ENCODE results near the gene POGLUT2. TPM values are rescaled to one million over a fixed set of nuclear protein-coding genes. Genes with fewer than 3 reads are reported as not detected.
"Not testable (repeated sequence)": the region's sequence is repeated elsewhere in the genome, so short reads cannot be mapped to it uniquely, and the experiment has no call there.

The POGLUT2 gene
- total and polyA plus RNA-seq, 4 donors, result 2.0 to 9.2 (median 6.0) TPM

- 13 to 38% methylated on average over 1 of the region's 1 CpG for WGBS, 2 donors
- ATAC-seq (ENCODE audit: low FRiP score) (no peak), DNase-seq (no peak)
- H3K27me3 ChIP-seq (ENCODE audit: control insufficient read depth in 1 of 2, insufficient read depth in 2 of 2, low read length in 1 of 2), result no peaks in the 10 kb centered on the region
- no peak overlapping the region for H3K4me3 ChIP-seq (ENCODE audit: low read length in 2 of 2)
- no peaks in the 10 kb centered on the region for H3K9me3 ChIP-seq (ENCODE audit: control insufficient read depth, low read length)
- intact Hi-C loops (cut with DNase I), result no loop called here
- peaks cover 0 to 2% of the 10 kb centered on the region in 2 donors for H3K36me3 ChIP-seq (ENCODE audit: control insufficient read depth in 1 of 2, insufficient read depth in 2 of 2, low read length in 1 of 2)
- H3K4me1 ChIP-seq (ENCODE audit: control insufficient read depth in 1 of 2, insufficient read depth in 2 of 2, low read length in 2 of 2), result no peaks in the 10 kb centered on the region
- no peak overlapping the region for H3K27ac ChIP-seq (ENCODE audit: low read depth in 1 of 2, low read length in 2 of 2)
Observed at GRCh38 chr13:102792396-102792795, 6.4 kb downstream of the POGLUT2 start.

- intact Hi-C loops (cut with DNase I), result no loop called here
- Histone ChIP-seq H3K4me1 (ENCODE audit: control insufficient read depth in 1 of 2, insufficient read depth in 2 of 2, low read length in 2 of 2) (no peaks in the 10 kb centered on the region), H3K9me3 (ENCODE audit: control insufficient read depth, low read length) (no peaks in the 10 kb centered on the region), H3K4me3 (ENCODE audit: low read length in 2 of 2) (no peak overlapping the region), H3K27me3 (ENCODE audit: control insufficient read depth in 1 of 2, insufficient read depth in 2 of 2, low read length in 1 of 2) (no peaks in the 10 kb centered on the region), H3K27ac (ENCODE audit: low read depth in 1 of 2, low read length in 2 of 2) (no peak overlapping the region), H3K36me3 (ENCODE audit: control insufficient read depth in 1 of 2, insufficient read depth in 2 of 2, low read length in 1 of 2) (peaks cover 0 to 4% of the 10 kb centered on the region in 2 donors)
- 86 to 88% methylated on average over 8 of the region's 8 CpGs for WGBS, 2 donors
- DNase-seq (no peak), ATAC-seq (ENCODE audit: low FRiP score) (no peak)
Observed at GRCh38 chr13:102788683-102789082, 10.1 kb downstream of the POGLUT2 start.

GRCh38 chr13:102784483-102784882 is 14.3 kb downstream of the POGLUT2 start:
- 23 to 28% methylated on average over 3 of the region's 3 CpGs for whole genome bisulfite sequencing, 2 donors
- H3K4me1 ChIP-seq (ENCODE audit: control insufficient read depth in 1 of 2, insufficient read depth in 2 of 2, low read length in 2 of 2), result no peaks in the 10 kb centered on the region
- H3K4me3 ChIP-seq (ENCODE audit: low read length in 2 of 2), result no peak overlapping the region
- H3K27ac ChIP-seq (ENCODE audit: low read depth in 1 of 2, low read length in 2 of 2), result no peak overlapping the region
- peaks cover 0 to 4% of the 10 kb centered on the region in 2 donors for H3K36me3 ChIP-seq (ENCODE audit: control insufficient read depth in 1 of 2, insufficient read depth in 2 of 2, low read length in 1 of 2)
- intact Hi-C loops (cut with DNase I), result no loop called here
- H3K27me3 ChIP-seq (ENCODE audit: control insufficient read depth in 1 of 2, insufficient read depth in 2 of 2, low read length in 1 of 2), result no peaks in the 10 kb centered on the region
- no peaks in the 10 kb centered on the region for H3K9me3 ChIP-seq (ENCODE audit: control insufficient read depth, low read length)
- ATAC-seq (ENCODE audit: low FRiP score) (no peak), DNase-seq (no peak)

GRCh38 chr13:102781591-102781990 is 17.2 kb downstream of the POGLUT2 start:
- H3K4me1 ChIP-seq (ENCODE audit: control insufficient read depth in 1 of 2, insufficient read depth in 2 of 2, low read length in 2 of 2), result no peaks in the 10 kb centered on the region
- no peaks in the 10 kb centered on the region for H3K9me3 ChIP-seq (ENCODE audit: control insufficient read depth, low read length)
- DNase-seq (no peak), ATAC-seq (ENCODE audit: low FRiP score) (no peak)
- no peak overlapping the region for H3K27ac ChIP-seq (ENCODE audit: low read depth in 1 of 2, low read length in 2 of 2)
- intact Hi-C loops (cut with DNase I), result no loop called here
- peaks cover 0 to 2% of the 10 kb centered on the region in 2 donors for H3K36me3 ChIP-seq (ENCODE audit: control insufficient read depth in 1 of 2, insufficient read depth in 2 of 2, low read length in 1 of 2)
- WGBS, 2 donors, result 92 to 99% methylated on average over 1 of the region's 1 CpG
- no peak overlapping the region for H3K4me3 ChIP-seq (ENCODE audit: low read length in 2 of 2)
- no peaks in the 10 kb centered on the region for H3K27me3 ChIP-seq (ENCODE audit: control insufficient read depth in 1 of 2, insufficient read depth in 2 of 2, low read length in 1 of 2)

GRCh38 chr13:102780656-102781055 is 18.1 kb downstream of the POGLUT2 start:
- ATAC-seq (ENCODE audit: low FRiP score); H3K9me3 ChIP-seq (ENCODE audit: control insufficient read depth, low read length); intact Hi-C loops (cut with DNase I); H3K27ac ChIP-seq (ENCODE audit: low read depth in 1 of 2, low read length in 2 of 2); H3K36me3 ChIP-seq (ENCODE audit: control insufficient read depth in 1 of 2, insufficient read depth in 2 of 2, low read length in 1 of 2); H3K4me1 ChIP-seq (ENCODE audit: control insufficient read depth in 1 of 2, insufficient read depth in 2 of 2, low read length in 2 of 2); DNase-seq; H3K27me3 ChIP-seq (ENCODE audit: control insufficient read depth in 1 of 2, insufficient read depth in 2 of 2, low read length in 1 of 2); H3K4me3 ChIP-seq (ENCODE audit: low read length in 2 of 2): not testable (repeated sequence)
- 80 to 85% methylated on average over 4 of the region's 4 CpGs for WGBS, 2 donors

GRCh38 chr13:102779436-102780159 is 19.2 kb downstream of the POGLUT2 start:
- no peak for DNase-seq
- H3K4me3 ChIP-seq (ENCODE audit: low read length in 2 of 2), result no peak overlapping the region
- H3K36me3 ChIP-seq (ENCODE audit: control insufficient read depth in 1 of 2, insufficient read depth in 2 of 2, low read length in 1 of 2), result no peaks in the 10 kb centered on the region
- ATAC-seq (ENCODE audit: low FRiP score), result no peak
- WGBS, 2 donors, result 54 to 64% methylated on average over 5 of the region's 5 CpGs
- intact Hi-C loops (cut with DNase I), result loop anchor here in 1 of 2 donors (10.0 kb wide), 1 partner anchor 185 kb away; the partner anchor contains the start of gene TPP2
- no peaks in the 10 kb centered on the region for H3K27me3 ChIP-seq (ENCODE audit: control insufficient read depth in 1 of 2, insufficient read depth in 2 of 2, low read length in 1 of 2)
- H3K27ac ChIP-seq (ENCODE audit: low read depth in 1 of 2, low read length in 2 of 2), result no peak overlapping the region
- H3K4me1 ChIP-seq (ENCODE audit: control insufficient read depth in 1 of 2, insufficient read depth in 2 of 2, low read length in 2 of 2), result no peaks in the 10 kb centered on the region
- H3K9me3 ChIP-seq (ENCODE audit: control insufficient read depth, low read length), result no peaks in the 10 kb centered on the region

- Histone ChIP-seq H3K9me3 (ENCODE audit: control insufficient read depth, low read length) (no peaks in the 10 kb centered on the region), H3K27me3 (ENCODE audit: control insufficient read depth in 1 of 2, insufficient read depth in 2 of 2, low read length in 1 of 2) (no peaks in the 10 kb centered on the region), H3K36me3 (ENCODE audit: control insufficient read depth in 1 of 2, insufficient read depth in 2 of 2, low read length in 1 of 2) (no peaks in the 10 kb centered on the region), H3K27ac (ENCODE audit: low read depth in 1 of 2, low read length in 2 of 2) (no peak overlapping the region), H3K4me1 (ENCODE audit: control insufficient read depth in 1 of 2, insufficient read depth in 2 of 2, low read length in 2 of 2) (no peaks in the 10 kb centered on the region), H3K4me3 (ENCODE audit: low read length in 2 of 2) (no peak overlapping the region)
- DNase-seq, result no peak
- intact Hi-C loops (cut with DNase I), result loop anchor here in 1 of 2 donors (10.0 kb wide), 1 partner anchor 183 kb away; the partner anchor contains the start of gene TPP2
- ATAC-seq (ENCODE audit: low FRiP score), result no peak
- 90 to 92% methylated on average over 3 of the region's 3 CpGs for WGBS, 2 donors
Observed at GRCh38 chr13:102777736-102778135, 21.0 kb downstream of the POGLUT2 start.

- Histone ChIP-seq H3K27ac (ENCODE audit: low read depth in 1 of 2, low read length in 2 of 2) (no peak overlapping the region), H3K9me3 (ENCODE audit: control insufficient read depth, low read length) (no peaks in the 10 kb centered on the region), H3K36me3 (ENCODE audit: control insufficient read depth in 1 of 2, insufficient read depth in 2 of 2, low read length in 1 of 2) (no peaks in the 10 kb centered on the region), H3K4me1 (ENCODE audit: control insufficient read depth in 1 of 2, insufficient read depth in 2 of 2, low read length in 2 of 2) (no peaks in the 10 kb centered on the region), H3K27me3 (ENCODE audit: control insufficient read depth in 1 of 2, insufficient read depth in 2 of 2, low read length in 1 of 2) (no peaks in the 10 kb centered on the region), H3K4me3 (ENCODE audit: low read length in 2 of 2) (no peak overlapping the region)
- intact Hi-C loops (cut with DNase I), result loop anchor here in 1 of 2 donors (10.0 kb wide), 1 partner anchor 181 kb away; the partner anchor contains the start of gene TPP2
- ATAC-seq (ENCODE audit: low FRiP score) (no peak), DNase-seq (no peak)
- WGBS, 2 donors, result 81 to 85% methylated on average over 2 of the region's 2 CpGs
Observed at GRCh38 chr13:102776271-102776670, 22.5 kb downstream of the POGLUT2 start.
